A204.1 (cell line): ENCODE results near the gene CMTM7.

Experiments
- FAIRE-seq: peaks from 2 replicates; lab custom pipeline; 2012; peaks lifted over from hg19 to GRCh38; lab: Jason Lieb, UNC

CMTM7 gene, protein sequence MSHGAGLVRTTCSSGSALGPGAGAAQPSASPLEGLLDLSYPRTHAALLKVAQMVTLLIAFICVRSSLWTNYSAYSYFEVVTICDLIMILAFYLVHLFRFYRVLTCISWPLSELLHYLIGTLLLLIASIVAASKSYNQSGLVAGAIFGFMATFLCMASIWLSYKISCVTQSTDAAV

GRCh38 chr3:32391643-32392535 lies at the start of gene CMTM7:
Gene CMTM7, plus strand, starts transcription at chr3:32391853. Its CDS starts 54 bp downstream, at chr3:32391907.
- FAIRE-seq: no peak

- FAIRE-seq: no peak
These were observed 44.1 kb upstream of the CMTM7 start for GRCh38 chr3:32347343-32348125.

- no peak for FAIRE-seq
These were observed 42.5 kb upstream of the CMTM7 start for GRCh38 chr3:32349184-32349583.

DNA sequence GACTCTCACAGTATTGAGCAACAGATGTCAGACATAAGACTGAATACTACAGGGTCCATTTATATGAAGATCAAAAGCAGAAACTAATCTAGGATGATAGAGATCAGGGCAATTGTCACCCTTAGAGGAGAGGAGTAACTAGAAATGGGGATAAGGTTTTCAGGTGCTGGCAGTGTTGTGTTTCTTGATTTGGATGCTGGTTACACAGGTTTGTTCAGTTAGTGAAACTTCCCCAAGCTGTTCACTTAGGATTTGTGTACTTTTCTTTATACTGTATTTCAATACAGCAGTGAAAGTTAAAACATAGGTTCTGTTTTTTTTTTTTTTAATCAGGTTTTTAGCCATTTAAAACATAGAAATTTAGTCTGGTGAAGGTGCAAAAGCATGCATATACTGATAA lies 39.1 kb upstream of the CMTM7 start:
- FAIRE-seq: no peak

- no peak for FAIRE-seq
These were observed 38.3 kb upstream of the CMTM7 start for GRCh38 chr3:32353351-32353750.

DNA sequence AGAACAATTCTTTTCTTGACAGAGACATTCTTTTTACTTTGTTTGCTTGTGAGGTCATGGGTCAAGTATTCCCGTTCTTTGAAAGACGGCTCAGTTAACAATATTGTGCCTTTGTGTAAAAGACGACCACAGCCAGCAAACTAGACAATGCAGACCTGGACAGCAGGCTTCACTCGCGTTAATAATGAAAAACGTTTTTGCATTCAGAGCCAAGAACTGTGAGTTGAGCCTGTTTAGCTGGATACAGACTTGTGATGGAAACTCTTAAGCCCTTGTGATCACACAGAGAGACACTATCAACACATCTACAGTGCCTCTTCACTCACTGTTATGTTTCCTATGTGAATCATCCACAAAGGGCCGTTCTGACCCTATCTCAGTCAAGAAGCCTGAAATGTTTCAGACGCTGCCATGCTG lies 37.3 kb upstream of the CMTM7 start:
- no peak for FAIRE-seq

GRCh38 chr3:32355751-32356291 lies 35.8 kb upstream of the CMTM7 start:
- FAIRE-seq: no peak

GRCh38 chr3:32359766-32360492 lies 31.7 kb upstream of the CMTM7 start:
- no peak for FAIRE-seq

GRCh38 chr3:32360493-32360827 lies 31.2 kb upstream of the CMTM7 start:
- no peak for FAIRE-seq

GRCh38 chr3:32366638-32367397 lies 24.8 kb upstream of the CMTM7 start:
- FAIRE-seq: no peak

DNA sequence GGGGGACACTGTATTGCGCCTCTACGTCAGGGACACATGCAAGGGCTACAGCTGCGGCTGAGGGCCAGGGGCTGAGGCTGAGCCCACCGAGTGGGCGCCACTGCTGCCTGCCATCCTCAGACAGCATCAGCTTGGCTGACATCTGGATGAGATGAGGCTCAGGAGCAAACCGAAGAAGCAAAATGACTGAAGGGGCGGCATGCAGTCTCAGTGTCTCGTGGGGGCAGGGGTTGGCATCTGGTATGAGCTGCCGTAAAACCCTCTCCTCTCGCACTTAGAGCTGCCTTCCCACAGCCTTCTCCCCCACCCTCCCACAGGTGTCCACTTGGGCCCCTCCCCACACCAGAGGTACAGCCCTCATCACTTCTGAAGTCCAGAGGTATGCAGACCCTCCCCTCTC lies 24.2 kb upstream of the CMTM7 start:
- FAIRE-seq: no peak

DNA sequence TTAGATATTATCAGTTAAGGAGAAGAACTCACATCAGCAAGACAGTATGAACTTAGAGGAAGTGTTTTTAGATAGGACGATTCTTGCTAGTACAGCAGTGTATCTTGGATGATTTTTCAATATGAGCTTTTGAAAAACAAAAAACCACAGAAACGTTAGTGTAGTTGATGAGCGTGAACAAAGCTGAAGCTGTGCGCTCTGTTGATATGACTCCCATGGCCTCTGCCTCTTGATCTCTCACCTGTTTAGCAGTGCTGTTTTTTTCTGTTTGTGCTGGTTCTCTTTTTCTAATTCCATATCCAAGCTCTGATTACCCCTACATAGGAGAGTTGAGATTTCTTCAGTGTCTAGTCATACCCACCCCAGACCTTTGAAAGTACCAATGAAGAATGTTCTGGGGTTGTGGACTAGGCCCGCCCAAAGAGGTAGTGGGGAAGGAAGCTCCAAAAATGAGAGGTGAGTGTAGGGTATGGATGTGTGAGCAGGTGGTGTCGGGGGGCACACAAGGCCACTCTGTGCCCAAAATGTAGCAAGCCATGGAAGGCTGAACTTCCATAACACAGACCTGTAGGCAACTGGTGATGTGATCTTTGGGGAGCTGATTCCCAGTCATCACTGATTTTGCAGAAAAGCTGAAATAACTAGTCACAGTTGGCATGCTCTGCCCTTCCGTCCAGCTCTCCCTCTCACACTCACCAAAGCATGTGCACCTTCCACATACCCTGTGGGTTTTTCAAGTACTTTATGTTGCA lies 20.0 kb upstream of the CMTM7 start:
- no peak for FAIRE-seq

- no peak for FAIRE-seq
These were observed 19.5 kb upstream of the CMTM7 start for GRCh38 chr3:32372213-32372490.

- FAIRE-seq: no peak
These were observed 18.4 kb upstream of the CMTM7 start for GRCh38 chr3:32373276-32373675.

GRCh38 chr3:32373844-32374243 lies 17.8 kb upstream of the CMTM7 start:
- FAIRE-seq: no peak

DNA sequence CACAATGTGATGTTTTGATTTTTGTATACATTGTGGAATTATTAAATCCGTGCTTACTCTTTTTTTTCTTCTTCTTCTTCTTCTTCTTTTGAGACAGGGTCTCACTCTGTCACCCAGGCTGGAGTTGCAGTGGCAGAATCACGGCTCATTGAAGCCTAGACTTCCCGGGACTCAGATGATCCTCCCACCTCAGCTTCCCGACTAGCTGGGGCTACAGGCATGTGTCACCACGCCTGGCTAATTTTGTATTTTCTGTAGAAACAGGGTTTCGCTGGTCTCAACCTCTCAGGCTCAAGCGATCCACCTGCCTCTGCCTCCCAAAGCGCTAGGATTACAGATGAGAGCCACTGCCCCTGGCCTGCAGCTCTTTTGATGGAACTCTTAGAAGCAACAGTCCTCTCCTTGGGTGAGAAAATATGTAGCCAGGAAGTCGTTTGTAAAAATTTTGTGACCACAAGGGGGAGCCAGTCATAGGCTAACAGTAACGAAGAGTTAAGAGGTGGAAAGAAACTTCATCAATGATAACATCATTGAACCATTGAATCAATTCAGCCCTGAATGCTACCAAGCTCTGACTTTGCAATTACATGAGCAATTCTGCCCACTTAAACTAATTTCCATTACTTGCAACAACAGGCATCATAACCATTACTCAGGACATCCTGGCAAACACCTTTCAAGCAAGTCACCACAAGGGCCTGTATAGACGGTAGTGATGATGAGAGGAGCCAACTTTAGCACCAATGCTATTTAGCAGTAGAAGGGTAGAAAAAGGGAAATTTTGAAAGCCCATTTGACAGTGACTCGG lies 16.7 kb upstream of the CMTM7 start:
- peak; percentile 67 for FAIRE-seq

- no peak for FAIRE-seq
These were observed 16.1 kb upstream of the CMTM7 start for GRCh38 chr3:32375596-32375930.

GRCh38 chr3:32376115-32376514 lies 15.5 kb upstream of the CMTM7 start:
- FAIRE-seq: no peak

DNA sequence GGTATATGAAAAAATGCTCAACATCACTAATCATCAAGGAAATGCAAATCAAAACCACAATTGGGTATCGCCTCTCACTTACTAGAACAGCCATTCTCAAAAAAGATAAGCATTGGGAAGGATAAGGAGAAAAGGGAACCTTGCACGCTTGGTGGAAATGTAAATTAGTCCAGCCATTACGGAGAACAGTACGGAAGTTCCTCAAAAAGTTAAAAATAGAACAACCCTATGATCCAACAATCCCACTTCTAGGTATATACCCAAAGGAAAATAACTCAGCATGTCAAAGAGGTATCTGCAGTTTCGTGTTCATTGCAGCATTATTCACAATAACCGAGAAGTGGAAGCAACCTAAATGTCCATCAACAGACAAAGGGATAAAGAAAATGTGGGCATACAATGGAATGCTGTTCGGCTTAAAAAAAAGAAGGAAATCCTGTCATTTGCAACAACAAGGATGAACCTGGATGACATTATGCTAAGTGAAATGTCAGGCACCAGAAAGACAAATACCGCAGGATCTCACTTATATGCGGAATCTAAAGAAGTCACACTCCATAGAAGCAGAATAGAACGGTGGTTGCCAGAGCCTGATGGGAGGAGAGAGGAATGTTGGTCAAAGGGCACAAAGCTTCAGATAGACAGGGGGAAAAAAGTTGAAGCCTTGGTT lies 11.7 kb upstream of the CMTM7 start:
- FAIRE-seq: no peak

GRCh38 chr3:32381922-32382321 lies 9.7 kb upstream of the CMTM7 start:
- no peak for FAIRE-seq
